ENCODE measurements around the gene PRR18. TPM values are rescaled to one million over a fixed set of nuclear protein-coding genes. Genes with fewer than 3 reads are reported as not detected.

Gene PRR18
- total RNA-seq, 3 donors from 2014 or later (not counting 1 experiment from before 2014, with no cell fraction given) = not detected

DNA sequence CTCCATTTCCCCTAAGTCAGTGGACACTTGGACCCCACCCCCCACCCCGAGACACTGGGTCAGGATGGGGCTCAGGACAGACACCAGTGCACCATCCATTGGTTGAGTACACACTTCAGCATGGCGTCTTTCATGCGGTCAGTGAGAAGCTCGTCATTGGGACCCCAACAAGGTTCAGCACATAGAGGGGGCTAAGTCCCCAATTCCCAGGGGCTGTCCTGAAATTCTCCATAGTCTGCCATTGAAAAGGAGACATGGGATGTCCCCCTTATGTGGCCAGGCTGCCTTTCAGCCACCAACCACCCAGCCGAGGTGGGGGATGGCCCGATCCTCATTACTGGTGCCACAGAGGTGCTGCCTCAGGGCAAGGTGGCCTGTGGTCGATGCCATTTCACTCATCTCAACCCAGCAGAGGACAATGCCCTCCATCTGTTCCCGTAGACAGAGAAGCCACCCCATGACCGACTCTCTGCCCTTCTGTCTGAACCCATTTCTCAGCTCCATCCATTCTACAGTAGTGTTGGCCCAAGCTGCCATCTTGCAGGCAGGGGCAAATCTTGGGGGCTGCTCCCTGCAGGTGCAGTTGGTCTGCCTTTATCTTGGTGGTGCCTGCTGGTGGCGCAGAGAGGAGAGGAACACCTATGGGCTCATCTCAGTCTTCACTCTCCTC, 37.4 kb downstream of the PRR18 start:
- no peak overlapping the region for H3K27ac Mint-ChIP-seq
- intact Hi-C loops (cut with micrococcal nuclease) = loop anchor here (10.0 kb wide), 1 partner anchor 214 kb away; no protein-coding TSS in a partner anchor

DNA sequence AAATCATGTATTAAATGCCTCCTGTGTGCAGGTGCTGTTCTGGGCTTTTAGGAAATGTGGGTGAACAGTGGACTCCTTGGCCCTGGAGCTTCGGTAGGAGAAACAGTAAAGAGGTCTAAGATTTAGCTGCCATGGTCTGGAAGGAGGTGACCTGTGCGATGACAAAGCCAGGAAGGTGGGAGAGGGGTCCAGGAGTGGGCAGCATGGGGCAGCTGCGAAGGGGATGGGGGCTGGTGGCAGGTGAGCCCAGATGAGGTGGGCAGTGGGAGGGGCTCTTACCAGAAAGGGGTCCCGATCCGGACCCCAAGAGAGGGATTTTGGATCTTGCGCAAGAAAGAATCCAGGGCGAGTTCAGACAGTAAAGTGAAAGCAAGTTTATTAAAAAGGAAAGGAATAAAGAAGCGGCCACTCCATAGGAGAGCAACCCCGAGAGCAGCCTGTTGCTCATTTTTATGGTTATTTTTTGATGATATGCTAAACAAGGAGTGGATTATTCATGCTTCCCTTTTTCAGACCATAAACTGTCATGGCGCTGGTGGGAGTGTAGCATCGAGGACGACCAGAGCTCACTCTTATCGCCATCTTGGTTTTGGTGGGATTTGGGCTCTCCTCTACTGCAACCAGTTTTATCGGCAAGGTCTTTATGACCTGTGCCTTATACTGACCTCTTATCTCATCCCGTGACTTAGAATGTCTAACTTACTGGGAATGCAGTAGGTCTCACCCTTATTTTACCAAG, 38.7 kb downstream of the PRR18 start:
- H3K27ac Mint-ChIP-seq = no peak overlapping the region
- H3K27ac ChIP-seq (ENCODE audit: low read length) = no peak overlapping the region
- ATAC-seq = no peak
- TF ChIP-seq, protein P1, sequence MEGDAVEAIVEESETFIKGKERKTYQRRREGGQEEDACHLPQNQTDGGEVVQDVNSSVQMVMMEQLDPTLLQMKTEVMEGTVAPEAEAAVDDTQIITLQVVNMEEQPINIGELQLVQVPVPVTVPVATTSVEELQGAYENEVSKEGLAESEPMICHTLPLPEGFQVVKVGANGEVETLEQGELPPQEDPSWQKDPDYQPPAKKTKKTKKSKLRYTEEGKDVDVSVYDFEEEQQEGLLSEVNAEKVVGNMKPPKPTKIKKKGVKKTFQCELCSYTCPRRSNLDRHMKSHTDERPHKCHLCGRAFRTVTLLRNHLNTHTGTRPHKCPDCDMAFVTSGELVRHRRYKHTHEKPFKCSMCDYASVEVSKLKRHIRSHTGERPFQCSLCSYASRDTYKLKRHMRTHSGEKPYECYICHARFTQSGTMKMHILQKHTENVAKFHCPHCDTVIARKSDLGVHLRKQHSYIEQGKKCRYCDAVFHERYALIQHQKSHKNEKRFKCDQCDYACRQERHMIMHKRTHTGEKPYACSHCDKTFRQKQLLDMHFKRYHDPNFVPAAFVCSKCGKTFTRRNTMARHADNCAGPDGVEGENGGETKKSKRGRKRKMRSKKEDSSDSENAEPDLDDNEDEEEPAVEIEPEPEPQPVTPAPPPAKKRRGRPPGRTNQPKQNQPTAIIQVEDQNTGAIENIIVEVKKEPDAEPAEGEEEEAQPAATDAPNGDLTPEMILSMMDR (IDR thresholded peaks at IDR 0.05) = no peak
- H3K27me3 Mint-ChIP-seq (ENCODE audit: low read depth in 2 of 2) = peaks cover 7 to 11% of the 10 kb centered on the region in 2 donors
- H3K4me3 Mint-ChIP-seq = no peak overlapping the region
- no peaks in the 10 kb centered on the region for H3K9me3 ChIP-seq (ENCODE audit: control insufficient read depth, insufficient read depth, low read length)
- H3K4me3 ChIP-seq (ENCODE audit: low read length) = no peak overlapping the region
- H3K36me3 Mint-ChIP-seq = no peaks in the 10 kb centered on the region
- H3K9me3 Mint-ChIP-seq = no peaks in the 10 kb centered on the region
- H3K27me3 ChIP-seq (ENCODE audit: control insufficient read depth, insufficient read depth, low read length) = no peaks in the 10 kb centered on the region
- H3K4me1 ChIP-seq (ENCODE audit: control insufficient read depth, insufficient read depth, low read length) = no peaks in the 10 kb centered on the region
- H3K4me1 Mint-ChIP-seq = no peaks in the 10 kb centered on the region
- intact Hi-C loops (cut with micrococcal nuclease) = loop anchor here (10.0 kb wide), 1 partner anchor 215 kb away; no protein-coding TSS in a partner anchor
- WGBS (ENCODE audit: insufficient coverage) = 95% methylated on average over 15 of the region's 15 CpGs
- H3K36me3 ChIP-seq (ENCODE audit: control insufficient read depth, insufficient read depth, low read length) = no peaks in the 10 kb centered on the region
- DNase-seq = no peak

More for the DNA sequence above, 37.4 kb downstream of the PRR18 start:
- Mint-ChIP-seq H3K27me3 (ENCODE audit: low read depth in 2 of 2) (peaks cover 7 to 15% of the 10 kb centered on the region in 2 donors), H3K4me1 (peaks cover 5% of the 10 kb centered on the region in 2 donors), H3K36me3 (no peaks in the 10 kb centered on the region), H3K9me3 (no peaks in the 10 kb centered on the region), H3K4me3 (no peak overlapping the region)
- Histone ChIP-seq H3K27ac (ENCODE audit: low read length) (no peak overlapping the region), H3K9me3 (ENCODE audit: control insufficient read depth, insufficient read depth, low read length) (no peaks in the 10 kb centered on the region), H3K36me3 (ENCODE audit: control insufficient read depth, insufficient read depth, low read length) (no peaks in the 10 kb centered on the region), H3K4me3 (ENCODE audit: low read length) (no peak overlapping the region), H3K4me1 (ENCODE audit: control insufficient read depth, insufficient read depth, low read length) (peaks cover 2% of the 10 kb centered on the region), H3K27me3 (ENCODE audit: control insufficient read depth, insufficient read depth, low read length) (no peaks in the 10 kb centered on the region)
- no peak for DNase-seq
- no peak for ATAC-seq
- TF ChIP-seq, protein P1 (IDR thresholded peaks at IDR 0.05) = no peak
- 82% methylated on average over 10 of the region's 10 CpGs for WGBS (ENCODE audit: insufficient coverage)

DNA sequence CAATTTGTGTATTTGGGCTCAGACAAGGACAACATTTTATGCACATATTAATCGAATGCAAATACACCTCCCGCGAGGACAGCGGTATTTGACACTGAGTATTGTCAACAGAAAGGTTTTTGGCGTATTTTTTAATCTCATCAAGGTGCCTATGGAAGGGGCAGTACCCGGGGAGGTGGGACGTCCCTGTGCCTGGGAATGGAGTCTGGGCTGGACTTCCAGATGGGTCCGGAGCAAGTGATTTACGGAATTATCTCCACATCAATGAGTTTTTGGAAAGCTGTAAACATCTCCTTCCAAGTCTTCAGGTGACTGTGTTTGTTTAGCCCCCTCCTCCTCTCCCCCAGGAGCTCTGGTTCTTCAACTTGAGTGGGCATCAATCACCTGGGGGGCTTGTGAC, 39.8 kb downstream of the PRR18 start:
- Histone ChIP-seq H3K27ac (ENCODE audit: low read length) (no peak overlapping the region), H3K4me1 (ENCODE audit: control insufficient read depth, insufficient read depth, low read length) (no peaks in the 10 kb centered on the region), H3K27me3 (ENCODE audit: control insufficient read depth, insufficient read depth, low read length) (no peaks in the 10 kb centered on the region), H3K9me3 (ENCODE audit: control insufficient read depth, insufficient read depth, low read length) (no peaks in the 10 kb centered on the region), H3K4me3 (ENCODE audit: low read length) (no peak overlapping the region), H3K36me3 (ENCODE audit: control insufficient read depth, insufficient read depth, low read length) (no peaks in the 10 kb centered on the region)
- Mint-ChIP-seq H3K4me1 (no peaks in the 10 kb centered on the region), H3K27me3 (ENCODE audit: low read depth in 2 of 2) (peaks cover 7 to 11% of the 10 kb centered on the region in 2 donors), H3K27ac (no peak overlapping the region), H3K4me3 (no peak overlapping the region), H3K9me3 (no peaks in the 10 kb centered on the region), H3K36me3 (no peaks in the 10 kb centered on the region)
- DNase-seq (no peak), ATAC-seq (no peak)
- WGBS (ENCODE audit: insufficient coverage) = 78% methylated on average over 9 of the region's 9 CpGs
- intact Hi-C loops (cut with micrococcal nuclease) = no loop called here
- TF ChIP-seq, protein P1 (IDR thresholded peaks at IDR 0.05) = no peak
